H7 (cell line): Measurements from ENCODE around the gene TMIGD2. TPM values are rescaled to one million over a fixed set of nuclear protein-coding genes. Genes with fewer than 3 reads are reported as not detected.
A peak's percentile ranks its signal among the peaks of the same experiment; 100 is the strongest.
"Not testable (repeated sequence)": the region's sequence is repeated elsewhere in the genome, so short reads cannot be mapped to it uniquely, and the experiment has no call there.

Experiments
- DNase-seq: peaks from one replicate; pipeline ENCODE4 v3.0.0; 2012
- H3K27me3 ChIP-seq: 2 replicates; pipeline ENCODE4 v1.6.0; 2011; ENCODE audit warnings: mild to moderate bottlenecking, low read length; ENCODE audit not compliant: control insufficient read depth, insufficient read depth
- H3K36me3 ChIP-seq: replicated peaks from 2 replicates; pipeline ENCODE4 v1.5.1; 2011; ENCODE audit warnings: low read length; ENCODE audit not compliant: control insufficient read depth, insufficient read depth
- H3K4me3 ChIP-seq: 2 replicates; pipeline ENCODE4 v1.5.1; 2011; ENCODE audit warnings: low read depth, mild to moderate bottlenecking, control low read depth, low read length, moderate library complexity; ENCODE audit not compliant: insufficient read depth
- total RNA-seq: library from RNA; depleted of rRNA; stranded (reverse); fragments of >200 nt; shearing (Covaris generic); gene quantifications from 2 replicates; pipeline ENCODE4 v1.2.3, GENCODE V29; 2014; rRNA removed

The TMIGD2 gene
- 0.45 and 0.78 TPM in 2 replicates for total RNA-seq

GRCh38 chr19:4302243-4302640, at the start of gene TMIGD2:
Gene TMIGD2 (minus strand): TSS chr19:4302389. CDS start chr19:4302385, 4 bp downstream.
- no peaks in the 10 kb centered on the region; the same call in none of the 2 replicates for H3K36me3 ChIP-seq
- H3K27me3 ChIP-seq, result no peaks in the 10 kb centered on the region
- H3K4me3 ChIP-seq, result no peak within 1 kb of the TSS
- DNase-seq, result peak; percentile 49

- Histone ChIP-seq H3K36me3 (peaks cover 1% of the 10 kb centered on the region), H3K4me3 (no peak overlapping the region), H3K27me3 (no peaks in the 10 kb centered on the region)
- peak; percentile 32 for DNase-seq
These were observed 48.5 kb upstream of the TMIGD2 start for GRCh38 chr19:4350726-4351125.

GRCh38 chr19:4350111-4350510, 47.9 kb upstream of the TMIGD2 start:
- peaks cover 1% of the 10 kb centered on the region for H3K36me3 ChIP-seq
- H3K4me3 ChIP-seq, result no peak overlapping the region

GRCh38 chr19:4349225-4349624, 47.0 kb upstream of the TMIGD2 start:
- H3K27me3 ChIP-seq, H3K4me3 ChIP-seq, DNase-seq, H3K36me3 ChIP-seq: not testable (repeated sequence)

More at GRCh38 chr19:4350111-4350510, 47.9 kb upstream of the TMIGD2 start:
- peak; percentile 22 for DNase-seq
- no peaks in the 10 kb centered on the region for H3K27me3 ChIP-seq

GRCh38 chr19:4347521-4347920, 45.3 kb upstream of the TMIGD2 start:
- no peak overlapping the region for H3K4me3 ChIP-seq
- no peak for DNase-seq
- no peaks in the 10 kb centered on the region; the same call in none of the 2 replicates for H3K36me3 ChIP-seq

GRCh38 chr19:4346020-4346383, 43.8 kb upstream of the TMIGD2 start:
- Histone ChIP-seq H3K27me3 (no peaks in the 10 kb centered on the region), H3K4me3 (no peak overlapping the region), H3K36me3 (no peaks in the 10 kb centered on the region; the same call in none of the 2 replicates)
- no peak for DNase-seq

More at GRCh38 chr19:4347521-4347920, 45.3 kb upstream of the TMIGD2 start:
- H3K27me3 ChIP-seq, result no peaks in the 10 kb centered on the region

GRCh38 chr19:4345342-4346019, 43.3 kb upstream of the TMIGD2 start:
- Histone ChIP-seq H3K36me3 (no peaks in the 10 kb centered on the region; the same call in none of the 2 replicates), H3K27me3 (no peaks in the 10 kb centered on the region), H3K4me3 (no peak overlapping the region)
- DNase-seq, result peak; percentile 2

GRCh38 chr19:4343370-4344307, 41.5 kb upstream of the TMIGD2 start, which contains the start of gene MPND:
Gene MPND (plus strand): TSS chr19:4343562. CDS start chr19:4343594, 32 bp downstream.
- Histone ChIP-seq H3K27me3 (no peaks in the 10 kb centered on the region), H3K4me3 (peak within 1 kb of the TSS; percentile 90), H3K36me3 (no peaks in the 10 kb centered on the region; the same call in none of the 2 replicates)
- peak; percentile 98 for DNase-seq

- peak; percentile 97 for DNase-seq
- no peaks in the 10 kb centered on the region; the same call in none of the 2 replicates for H3K36me3 ChIP-seq
- H3K27me3 ChIP-seq, result no peaks in the 10 kb centered on the region
- peak overlapping the region; percentile 90 for H3K4me3 ChIP-seq
These were observed 40.6 kb upstream of the TMIGD2 start for GRCh38 chr19:4342615-4343369.

GRCh38 chr19:4342314-4342614, 40.1 kb upstream of the TMIGD2 start:
- Histone ChIP-seq H3K36me3 (no peaks in the 10 kb centered on the region; the same call in 1 of the 2 replicates), H3K4me3 (peak overlapping the region; percentile 53), H3K27me3 (no peaks in the 10 kb centered on the region)
- no peak for DNase-seq

GRCh38 chr19:4338441-4339355, 36.5 kb upstream of the TMIGD2 start, which contains the start of gene STAP2:
Gene STAP2 (minus strand): TSS chr19:4338827. CDS start chr19:4338753, 74 bp downstream.
- peak within 1 kb of the TSS; percentile 25 for H3K4me3 ChIP-seq
- H3K36me3 ChIP-seq, result no peaks in the 10 kb centered on the region; the same call in 1 of the 2 replicates
- H3K27me3 ChIP-seq, result no peaks in the 10 kb centered on the region
- peak; percentile 78 for DNase-seq

GRCh38 chr19:4337906-4338440, 35.8 kb upstream of the TMIGD2 start:
- H3K36me3 ChIP-seq, result no peaks in the 10 kb centered on the region; the same call in 1 of the 2 replicates
- DNase-seq, result no peak
- H3K4me3 ChIP-seq, result peak overlapping the region; percentile 25
- H3K27me3 ChIP-seq, result no peaks in the 10 kb centered on the region

GRCh38 chr19:4334929-4335570, 32.9 kb upstream of the TMIGD2 start:
- Histone ChIP-seq H3K27me3 (no peaks in the 10 kb centered on the region), H3K4me3 (no peak overlapping the region)
- no peak for DNase-seq

More at GRCh38 chr19:4334929-4335570, 32.9 kb upstream of the TMIGD2 start:
- H3K36me3 ChIP-seq, result no peaks in the 10 kb centered on the region; the same call in 1 of the 2 replicates
